SK-N-SH treated with all-trans-retinoic acid at 6 μM for 48 hours (cell line): ENCODE results near the gene ATP6V0B.

ENCODE experiments used
- ATAC-seq: fragments of 200-7000 bp; cut with Tn5 transposase; 3 replicates; pipeline ENCODE4 v1.9.1; 2020; ENCODE audit warnings: mild to moderate bottlenecking, moderate library complexity
- ARNTL ChIP-seq: fragments of 450-650 bp; formaldehyde crosslinking; IDR thresholded peaks from 2 replicates; pipeline ENCODE4 v1.5.0; 2020; ENCODE audit warnings: low read depth, mild to moderate bottlenecking, moderate library complexity, borderline replicate concordance
- BACH2 ChIP-seq: fragments of 250-450 bp; sonication (Bioruptor Pico); IDR thresholded peaks from 2 replicates; pipeline ENCODE4 v1.9.0; 2021; ENCODE audit warnings: mild to moderate bottlenecking, borderline replicate concordance
- CREB5 ChIP-seq: fragments of 250-450 bp; sonication (Bioruptor Pico); IDR thresholded peaks from 2 replicates; pipeline ENCODE4 v1.5.1; 2020; ENCODE audit warnings: low read depth, mild to moderate bottlenecking, moderate library complexity
- CSDC2 ChIP-seq: fragments of 250-450 bp; sonication (Bioruptor Pico); IDR thresholded peaks from 2 replicates; pipeline ENCODE4 v1.5.0; 2020; ENCODE audit warnings: mild to moderate bottlenecking, moderate library complexity
- CSRNP3 ChIP-seq: fragments of 250-450 bp; sonication (Bioruptor Pico); IDR thresholded peaks from 2 replicates; pipeline ENCODE4 v1.5.1; 2021; ENCODE audit warnings: mild to moderate bottlenecking, moderate library complexity
- ESRRG ChIP-seq: fragments of 250-450 bp; sonication (Bioruptor Pico); IDR thresholded peaks from 2 replicates; pipeline ENCODE4 v1.6.1; 2021; ENCODE audit warnings: mild to moderate bottlenecking
- GLIS3 ChIP-seq: fragments of 250-450 bp; sonication (Bioruptor Pico); IDR thresholded peaks from 2 replicates; pipeline ENCODE4 v1.5.0; 2020; ENCODE audit warnings: mild to moderate bottlenecking, moderate library complexity
- ISL1 ChIP-seq: fragments of 250-450 bp; sonication (Bioruptor Pico); IDR thresholded peaks from 2 replicates; pipeline ENCODE4 v2.1.2; 2022; ENCODE audit warnings: mild to moderate bottlenecking, moderate library complexity
- OSR1 ChIP-seq: fragments of 250-450 bp; sonication (Bioruptor Pico); IDR thresholded peaks from 2 replicates; pipeline ENCODE4 v1.8.0; 2022; ENCODE audit warnings: moderate library complexity, mild to moderate bottlenecking, inconsistent platforms
- PATZ1 ChIP-seq: fragments of 250-450 bp; sonication (Bioruptor Pico); IDR thresholded peaks from 2 replicates; pipeline ENCODE4 v1.8.0; 2020; ENCODE audit warnings: mild to moderate bottlenecking, moderate library complexity, borderline replicate concordance
- PPARA ChIP-seq: fragments of 250-450 bp; sonication (Bioruptor Pico); IDR thresholded peaks from 2 replicates; pipeline ENCODE4 v1.5.0; 2020; ENCODE audit warnings: mild to moderate bottlenecking, borderline replicate concordance
- SNAI2 ChIP-seq: fragments of 250-450 bp; sonication (Bioruptor Pico); IDR thresholded peaks from 2 replicates; pipeline ENCODE4 v1.5.0; 2020; ENCODE audit warnings: mild to moderate bottlenecking, moderate library complexity
- TCF4 ChIP-seq: fragments of 250-450 bp; sonication (Bioruptor Pico); IDR thresholded peaks from 2 replicates; pipeline ENCODE4 v1.8.0; 2021; ENCODE audit warnings: mild to moderate bottlenecking, moderate library complexity, borderline replicate concordance
- TOX ChIP-seq: fragments of 250-450 bp; sonication (Bioruptor Pico); IDR thresholded peaks from 2 replicates; pipeline ENCODE4 v1.8.0; 2021; ENCODE audit warnings: mild to moderate bottlenecking, moderate library complexity, borderline replicate concordance
- TSHZ2 ChIP-seq: fragments of 250-450 bp; sonication (Bioruptor Pico); IDR thresholded peaks from 2 replicates; pipeline ENCODE4 v1.5.0; 2020; ENCODE audit warnings: mild to moderate bottlenecking, moderate library complexity
- ZC3H10 ChIP-seq: fragments of 250-450 bp; sonication (Bioruptor Pico); IDR thresholded peaks from 2 replicates; pipeline ENCODE4 v1.5.1; 2021; ENCODE audit warnings: mild to moderate bottlenecking, moderate library complexity
- ZFP3 ChIP-seq: fragments of 250-450 bp; sonication (Bioruptor Pico); IDR thresholded peaks from 2 replicates; pipeline ENCODE4 v1.5.0; 2020; ENCODE audit warnings: mild to moderate bottlenecking, moderate library complexity
- ZFP30 ChIP-seq: fragments of 450-650 bp; formaldehyde crosslinking; IDR thresholded peaks from 2 replicates; pipeline ENCODE4 v1.5.0; 2022; ENCODE audit warnings: mild to moderate bottlenecking, moderate library complexity
- ZNF565 ChIP-seq: fragments of 450-650 bp; formaldehyde crosslinking; conservative IDR thresholded peaks from 2 replicates; pipeline ENCODE4 v1.5.0; 2020; ENCODE audit warnings: low read depth, mild to moderate bottlenecking, moderate library complexity
- ZNF70 ChIP-seq: fragments of 450-650 bp; formaldehyde crosslinking; IDR thresholded peaks from 2 replicates; pipeline ENCODE4 v1.5.0; 2020; ENCODE audit warnings: mild to moderate bottlenecking, moderate library complexity
- ZNF8 ChIP-seq: fragments of 450-650 bp; formaldehyde crosslinking; IDR thresholded peaks from 2 replicates; pipeline ENCODE4 v1.5.0; 2020; ENCODE audit warnings: mild to moderate bottlenecking, moderate library complexity

ATP6V0B gene

GRCh38 chr1:43952731-43953346, 21.9 kb upstream of the ATP6V0B start:
- TF ChIP-seq TCF4 (CRISPR knock-in tag): no peak
- no peak for TF ChIP-seq OSR1 (CRISPR knock-in tag)
- no peak for TF ChIP-seq TOX
- no peak for TF ChIP-seq ISL1 (CRISPR knock-in tag)
- no peak for TF ChIP-seq CSRNP3
- no peak for TF ChIP-seq ESRRG (CRISPR knock-in tag)
- TF ChIP-seq ZC3H10 (CRISPR knock-in tag): no peak
- TF ChIP-seq CREB5 (CRISPR knock-in tag): no peak
- TF ChIP-seq BACH2 (CRISPR knock-in tag): no peak
- TF ChIP-seq PPARA: no peak
- no peak for TF ChIP-seq ZNF565 (CRISPR knock-in tag)
- no peak for ATAC-seq

- no peak for TF ChIP-seq ARNTL (CRISPR knock-in tag)
- no peak for TF ChIP-seq ESRRG (CRISPR knock-in tag)
- TF ChIP-seq CREB5 (CRISPR knock-in tag): no peak
- no peak for TF ChIP-seq TCF4 (CRISPR knock-in tag)
- no peak for TF ChIP-seq ZC3H10 (CRISPR knock-in tag)
- no peak for TF ChIP-seq CSDC2 (CRISPR knock-in tag)
- no peak for TF ChIP-seq ZFP30 (CRISPR knock-in tag)
- no peak for TF ChIP-seq OSR1 (CRISPR knock-in tag)
- TF ChIP-seq ZNF70 (CRISPR knock-in tag): no peak
- no peak for TF ChIP-seq TSHZ2
- no peak for TF ChIP-seq GLIS3 (CRISPR knock-in tag)
- TF ChIP-seq TOX: no peak
- no peak for TF ChIP-seq PATZ1
- TF ChIP-seq SNAI2 (CRISPR knock-in tag): no peak
- TF ChIP-seq, all 23 proteins: peak for 0
- ATAC-seq: no peak
These were observed 21.4 kb upstream of the ATP6V0B start for GRCh38 chr1:43953361-43953760.

- ATAC-seq: no peak
- no peak for TF ChIP-seq ZFP3 (CRISPR knock-in tag)
- TF ChIP-seq BACH2 (CRISPR knock-in tag): no peak
- no peak for TF ChIP-seq ARNTL (CRISPR knock-in tag)
- no peak for TF ChIP-seq ZNF565 (CRISPR knock-in tag)
- no peak for TF ChIP-seq ZNF8 (CRISPR knock-in tag)
- TF ChIP-seq PPARA: no peak
- TF ChIP-seq ESRRG (CRISPR knock-in tag): no peak
- no peak for TF ChIP-seq CSRNP3
- TF ChIP-seq SNAI2 (CRISPR knock-in tag): no peak
- TF ChIP-seq CSDC2 (CRISPR knock-in tag): no peak
- no peak for TF ChIP-seq CREB5 (CRISPR knock-in tag)
- no peak for TF ChIP-seq OSR1 (CRISPR knock-in tag)
- no peak for TF ChIP-seq ZNF70 (CRISPR knock-in tag)
- TF ChIP-seq PATZ1: no peak
These were observed 20.7 kb upstream of the ATP6V0B start for GRCh38 chr1:43954036-43954435.
